NCI-H128 (cell line): ENCODE data around the gene AFF3.

Source experiments
- DNase-seq: peaks from one replicate; lab custom pipeline; 2025; ENCODE audit not compliant: unreplicated experiment; lab: John Stamatoyannopoulos, UW

AFF3 gene

GRCh38 chr2:99899058-99899855 lies 243.1 kb downstream of the AFF3 start:
- DNase-seq, result no peak

- DNase-seq, result no peak
Measured at GRCh38 chr2:99898336-99899048, 243.9 kb downstream of the AFF3 start.

- no peak for DNase-seq
Measured at GRCh38 chr2:99891428-99891780, 251.0 kb downstream of the AFF3 start.

DNA sequence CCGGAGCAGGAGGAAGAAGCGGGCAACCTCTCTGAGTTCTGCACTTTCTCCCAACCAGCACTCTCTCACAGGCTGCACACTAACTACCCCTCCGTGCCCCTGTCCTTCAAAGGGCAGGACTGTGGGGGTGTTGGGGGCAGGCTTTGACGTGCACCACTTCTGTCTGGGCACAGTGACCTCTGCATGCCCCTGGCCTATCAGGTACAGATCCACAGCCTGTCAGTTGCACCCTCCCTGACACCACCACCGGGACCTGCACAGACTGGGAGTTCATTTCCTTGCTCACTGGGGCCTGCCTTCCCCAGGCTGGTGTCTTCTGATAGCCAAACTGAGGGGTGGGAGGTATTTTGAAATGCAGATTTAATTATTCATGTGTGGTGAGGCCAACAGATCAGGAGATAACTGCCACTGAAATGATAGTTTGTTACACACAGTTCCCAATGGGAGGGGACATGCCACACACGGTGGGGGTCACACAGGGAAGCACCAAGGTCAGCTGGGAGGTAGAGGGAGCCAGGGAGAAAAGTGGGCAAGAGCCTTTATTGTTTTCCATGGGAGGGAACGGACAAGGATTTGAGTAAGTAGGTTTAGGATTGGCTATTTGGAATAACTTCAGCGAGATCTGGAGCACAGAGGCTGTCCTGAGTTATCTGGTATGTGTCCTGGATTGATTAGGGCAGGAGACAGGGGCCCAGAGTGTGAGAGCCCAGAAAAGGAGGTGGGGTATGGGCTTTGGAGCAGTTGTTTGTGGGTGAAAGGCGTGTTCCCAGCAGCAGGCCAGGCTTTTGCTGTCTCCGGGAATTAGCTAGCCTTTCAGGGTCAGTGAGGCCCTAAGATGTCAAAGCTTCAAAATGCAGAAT lies 251.6 kb downstream of the AFF3 start:
- no peak for DNase-seq

GRCh38 chr2:99888617-99889016 lies 253.8 kb downstream of the AFF3 start:
- DNase-seq, result no peak

- DNase-seq, result no peak
Measured at GRCh38 chr2:99886418-99886817, 256.0 kb downstream of the AFF3 start.

GRCh38 chr2:99883358-99883757 lies 259.0 kb downstream of the AFF3 start:
- DNase-seq, result no peak

GRCh38 chr2:99881901-99882591 lies 260.3 kb downstream of the AFF3 start:
- DNase-seq, result no peak

GRCh38 chr2:99880964-99881294 lies 261.5 kb downstream of the AFF3 start:
- no peak for DNase-seq

GRCh38 chr2:99880148-99880963 lies 262.0 kb downstream of the AFF3 start:
- DNase-seq, result no peak

- no peak for DNase-seq
Measured at GRCh38 chr2:99879481-99879880, 262.9 kb downstream of the AFF3 start.

DNA sequence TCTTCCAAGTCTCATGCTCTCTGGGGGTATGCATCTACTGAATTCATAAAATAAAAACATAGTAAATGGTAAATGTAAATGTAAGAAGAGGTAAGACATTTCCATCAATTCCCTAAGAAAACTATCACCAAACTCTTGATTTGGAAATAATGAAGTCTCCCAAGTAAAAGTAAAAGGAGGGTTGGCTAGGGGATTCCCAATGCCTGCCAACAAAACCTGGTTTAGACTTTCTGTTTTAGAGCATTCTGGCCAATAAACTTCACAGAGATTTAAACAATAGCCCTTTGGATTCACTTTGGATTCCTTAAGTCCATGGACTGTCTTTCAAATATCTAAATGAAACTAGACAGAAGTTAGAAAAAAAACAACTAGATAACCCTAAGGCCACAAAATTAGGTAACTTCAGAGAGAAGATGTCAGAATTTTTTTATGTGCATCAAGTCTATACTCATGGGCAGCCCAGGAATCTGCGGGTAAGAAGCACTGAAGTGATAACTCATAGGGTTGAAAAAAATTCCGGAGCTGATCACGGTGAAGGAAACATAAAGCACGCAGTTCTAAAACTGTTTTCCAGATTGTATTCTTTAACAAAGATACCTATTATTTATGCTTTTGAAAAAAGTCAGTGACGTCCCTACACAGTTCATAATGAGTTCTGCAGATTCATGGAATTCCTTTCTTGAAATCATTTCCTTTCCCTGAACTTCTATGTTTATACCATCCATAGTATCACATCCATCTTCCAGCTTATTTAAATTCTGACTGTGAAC lies 263.6 kb downstream of the AFF3 start:
- no peak for DNase-seq

- DNase-seq, result no peak
Measured at GRCh38 chr2:99877963-99878362, 264.4 kb downstream of the AFF3 start.

DNA sequence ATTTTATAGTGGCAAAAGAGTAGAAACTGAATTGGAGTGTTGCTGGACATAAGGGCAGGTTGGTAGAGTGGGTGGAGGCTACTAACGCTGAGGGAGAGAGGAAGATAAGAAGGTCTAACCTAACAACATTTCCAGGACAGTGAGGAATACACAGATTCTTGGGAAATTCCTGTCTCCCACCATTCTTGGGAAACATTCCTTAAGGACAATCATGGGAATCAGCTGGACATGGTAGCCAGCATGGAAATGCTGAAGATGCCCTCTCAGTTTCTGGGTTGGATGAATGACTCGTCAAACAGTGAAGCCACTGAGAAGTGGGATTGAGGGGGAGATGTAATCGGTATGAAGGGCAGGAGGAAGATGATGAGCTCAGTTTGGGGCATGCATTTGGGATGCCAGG lies 265.4 kb downstream of the AFF3 start:
- no peak for DNase-seq

- DNase-seq, result no peak
Measured at GRCh38 chr2:99875627-99876201, 266.7 kb downstream of the AFF3 start.

GRCh38 chr2:99868260-99868659 lies 274.1 kb downstream of the AFF3 start:
- no peak for DNase-seq

DNA sequence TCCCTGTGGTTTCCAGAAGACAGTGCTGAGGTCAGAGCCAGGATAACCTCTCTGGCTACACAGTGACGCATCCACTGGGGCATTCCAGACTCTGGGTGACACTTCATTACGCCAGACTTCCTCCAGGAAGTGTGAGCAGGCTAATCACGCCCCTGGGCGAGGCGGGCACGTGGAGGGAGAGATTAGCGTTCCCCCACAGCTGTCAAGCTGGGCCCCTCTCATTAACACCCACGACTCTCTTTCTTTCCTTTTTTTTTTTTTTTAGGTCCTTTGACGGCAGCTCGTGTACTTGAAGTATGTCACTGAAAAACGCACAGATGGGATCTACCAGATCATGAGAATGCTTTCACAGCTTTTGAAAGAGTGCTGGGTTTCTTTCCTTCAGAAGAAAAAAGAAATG lies 274.6 kb downstream of the AFF3 start:
- no peak for DNase-seq

DNA sequence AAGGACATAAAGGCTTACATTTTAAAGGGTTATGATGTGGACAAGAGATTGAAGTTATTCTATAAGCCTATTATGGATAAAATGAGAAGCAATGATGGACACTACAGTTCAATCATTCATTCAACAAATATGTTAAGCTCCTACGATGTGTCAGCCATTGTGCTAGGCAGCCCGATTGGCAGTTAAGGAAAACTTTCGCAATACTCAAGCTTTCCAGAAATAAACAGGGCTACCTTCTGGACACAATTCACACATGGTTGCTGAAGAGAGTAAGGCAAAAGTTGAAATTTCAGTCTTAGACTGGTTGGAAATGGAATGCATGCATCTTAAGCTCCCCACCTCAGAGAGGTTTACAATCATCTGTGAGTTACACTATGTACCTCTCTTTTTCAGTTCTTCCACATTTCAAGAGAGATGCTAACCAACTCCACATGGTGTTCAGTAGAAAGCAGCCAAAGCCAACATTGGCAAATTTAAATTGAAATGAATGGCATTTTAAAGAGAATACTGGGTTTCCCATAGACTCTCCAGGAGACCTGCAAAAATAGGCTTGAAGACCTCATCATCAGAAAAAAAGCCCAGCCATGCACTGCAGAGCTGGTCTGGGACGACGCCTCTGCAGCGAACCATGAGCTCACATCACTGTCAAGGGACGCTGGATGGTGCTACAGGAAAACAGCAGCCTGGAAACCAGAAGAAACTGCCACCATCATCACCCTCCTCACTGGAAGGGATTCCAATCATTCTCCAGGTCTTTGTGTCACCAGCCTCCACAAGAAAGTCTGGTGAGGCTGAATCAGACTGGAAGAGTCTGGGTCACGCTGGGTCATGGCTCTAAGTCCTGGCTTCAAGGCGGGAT lies 276.3 kb downstream of the AFF3 start:
- no peak for DNase-seq
